HG02970 (cell line): ENCODE results near the gene FOXS1.
"Not testable (repeated sequence)": the region's sequence is repeated elsewhere in the genome, so short reads cannot be mapped to it uniquely, and the experiment has no call there.

Experiments
- ATAC-seq: cut with Tn5 transposase; IDR thresholded peaks from one replicate; pipeline ENCODE4 v1.9.1; 2021; ENCODE audit warnings: mild to moderate bottlenecking, moderate library complexity, moderate number of reproducible peaks; ENCODE audit not compliant: unreplicated experiment, low FRiP score

Gene FOXS1

DNA sequence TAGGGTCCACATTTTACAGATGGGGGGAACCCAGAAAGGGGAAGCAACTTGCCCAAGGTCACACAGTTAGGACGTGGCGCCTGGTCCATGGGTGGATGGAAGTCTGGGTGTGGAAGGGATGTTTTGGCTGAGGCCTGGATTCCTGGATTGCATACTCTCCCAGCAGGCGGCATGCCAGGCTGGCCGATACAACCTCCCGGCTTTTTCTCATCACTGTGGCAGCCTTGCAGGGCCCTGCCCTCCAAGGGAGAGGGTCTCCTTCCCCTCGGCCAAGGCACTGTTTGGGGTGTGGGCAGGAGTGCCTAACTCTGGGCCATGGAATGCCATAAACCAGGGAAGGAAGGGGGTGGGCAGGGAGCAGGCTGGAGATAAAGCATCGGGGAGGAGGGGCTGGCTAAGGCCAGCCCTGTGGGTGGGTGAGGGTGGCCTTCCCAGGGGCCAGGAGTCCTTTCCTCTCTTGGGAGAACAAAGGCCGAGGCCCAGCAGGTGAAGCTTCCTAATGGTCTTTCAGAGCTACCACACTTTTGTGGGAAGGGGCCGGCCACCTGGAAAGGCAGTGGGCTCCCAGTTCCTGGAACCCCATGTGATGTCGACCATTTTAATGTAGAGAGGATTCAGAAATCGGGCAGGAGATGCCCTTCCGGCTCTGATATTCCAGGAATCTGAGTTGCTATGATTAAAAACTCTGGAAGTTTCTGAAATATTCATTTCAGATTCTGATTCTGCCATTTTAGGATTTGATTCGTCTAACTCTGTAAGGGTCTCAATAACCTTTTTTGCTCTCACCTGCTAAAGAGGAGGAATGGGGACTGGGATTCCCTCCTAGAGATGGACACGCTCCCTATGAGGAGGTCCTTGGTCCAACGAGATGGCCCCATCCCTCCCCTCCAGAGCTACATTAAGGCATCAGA lies 4.2 kb downstream of the FOXS1 start:
- ATAC-seq, result no peak

GRCh38 chr20:31839782-31840487 lies 5.5 kb downstream of the FOXS1 start:
- ATAC-seq, result no peak

GRCh38 chr20:31838646-31839292 lies 6.6 kb downstream of the FOXS1 start:
- ATAC-seq, result no peak

DNA sequence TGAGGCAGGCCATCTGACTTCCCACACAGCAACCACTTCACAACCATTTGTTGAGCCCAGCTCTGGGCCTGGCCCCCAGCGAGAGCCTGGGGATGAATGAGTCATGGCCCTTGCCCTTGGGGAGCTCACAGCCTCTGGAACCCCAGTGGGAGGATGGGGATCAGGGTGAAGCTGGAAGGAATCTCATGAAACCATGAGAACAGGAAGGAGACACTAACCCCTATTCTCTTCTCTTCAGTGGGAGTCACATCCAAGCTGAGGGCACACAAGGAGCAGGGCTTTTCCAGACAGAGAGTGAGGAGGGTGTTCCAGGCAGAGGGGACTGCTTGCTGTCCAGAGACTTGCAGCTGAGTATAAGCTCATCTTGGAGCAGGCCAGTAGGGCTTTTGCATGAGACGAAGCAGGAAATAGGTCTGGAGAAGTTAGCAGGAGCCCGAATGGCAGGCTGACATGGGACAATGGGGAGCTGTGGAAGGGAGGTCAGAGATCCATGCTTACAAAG lies 7.5 kb downstream of the FOXS1 start:
- no peak for ATAC-seq

DNA sequence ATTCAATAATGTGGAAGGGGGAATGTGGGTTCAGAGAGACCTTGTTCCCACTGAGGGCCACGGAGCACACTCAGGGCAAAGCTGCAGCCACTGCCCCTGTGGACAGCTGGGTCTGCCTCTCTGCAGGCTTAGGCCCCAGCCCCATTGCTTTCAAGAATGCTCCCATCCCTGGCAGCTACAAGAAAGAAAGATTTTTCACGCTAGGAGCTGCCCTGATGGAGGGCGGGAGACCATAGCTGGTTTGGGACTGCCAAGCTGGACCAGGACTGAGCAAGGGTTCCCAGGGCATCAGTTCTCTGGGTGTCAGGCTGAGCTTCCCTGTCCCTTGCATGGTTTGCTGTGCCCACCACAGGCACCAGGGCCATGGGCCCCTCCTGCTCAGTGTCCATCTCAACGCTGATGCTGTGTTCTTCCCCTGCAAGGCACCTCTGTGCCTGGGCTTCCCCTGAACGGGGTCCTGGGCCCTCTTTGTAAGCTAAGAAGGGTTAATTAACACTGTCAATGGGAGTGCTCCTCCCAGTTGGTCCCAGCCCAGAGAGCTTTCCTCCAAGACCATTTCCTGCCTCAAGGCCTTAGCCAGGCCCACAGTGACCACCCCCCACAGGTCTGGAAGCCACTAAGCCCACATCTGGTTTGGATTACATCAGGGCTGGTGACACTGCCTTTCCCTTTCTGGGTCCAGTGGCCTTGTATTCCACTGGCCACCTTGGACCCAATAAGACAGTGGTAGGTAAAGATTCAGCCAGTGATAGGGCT lies 8.4 kb downstream of the FOXS1 start:
- no peak for ATAC-seq

GRCh38 chr20:31835977-31836852 lies 9.2 kb downstream of the FOXS1 start:
- ATAC-seq, result no peak

- no peak for ATAC-seq
Measured at GRCh38 chr20:31835554-31835953, 9.8 kb downstream of the FOXS1 start.

GRCh38 chr20:31833931-31834521 lies 11.4 kb downstream of the FOXS1 start:
- no peak for ATAC-seq

- no peak for ATAC-seq
Measured at GRCh38 chr20:31833130-31833930, 12.1 kb downstream of the FOXS1 start.

DNA sequence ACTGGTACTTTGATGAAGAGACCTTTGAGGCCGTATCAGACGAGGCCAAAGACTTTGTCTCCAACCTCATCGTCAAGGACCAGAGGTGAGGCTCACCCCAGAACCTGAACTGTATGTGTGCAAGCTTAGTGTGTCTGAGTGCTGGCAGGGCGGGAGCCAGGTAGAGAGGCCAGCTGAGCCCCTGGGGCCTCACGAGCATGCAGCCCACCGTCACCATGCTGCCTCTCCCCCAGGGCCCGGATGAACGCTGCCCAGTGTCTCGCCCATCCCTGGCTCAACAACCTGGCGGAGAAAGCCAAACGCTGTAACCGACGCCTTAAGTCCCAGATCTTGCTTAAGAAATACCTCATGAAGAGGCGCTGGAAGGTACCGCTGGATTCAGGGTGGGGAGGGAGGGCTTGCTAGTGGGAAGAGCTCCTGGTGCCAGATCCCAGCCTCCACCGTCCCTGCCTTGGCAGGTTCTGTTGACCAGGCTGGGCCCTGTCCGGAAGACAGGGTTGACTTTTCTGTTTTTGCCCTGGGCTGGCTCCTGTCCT lies 13.6 kb downstream of the FOXS1 start:
- no peak for ATAC-seq

DNA sequence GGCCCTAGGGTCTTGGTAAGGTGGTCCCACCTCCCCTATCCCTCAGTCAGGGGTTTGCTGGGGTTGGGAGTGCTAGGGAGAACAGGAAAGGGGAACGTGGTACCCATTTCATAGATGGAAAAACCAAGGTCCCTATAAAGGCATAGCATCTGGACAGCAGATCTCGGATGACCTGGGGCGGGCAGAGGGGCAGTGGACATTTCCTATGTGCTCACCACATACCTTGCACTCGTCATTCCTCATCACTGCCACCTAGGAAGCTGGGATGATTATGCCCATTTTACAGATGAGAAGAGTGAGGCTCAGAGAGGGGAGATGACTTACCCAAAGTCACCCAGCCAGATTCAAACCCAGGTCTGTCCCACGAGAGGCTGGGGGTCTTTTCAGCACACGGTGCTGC lies 14.2 kb downstream of the FOXS1 start:
- ATAC-seq, result no peak

DNA sequence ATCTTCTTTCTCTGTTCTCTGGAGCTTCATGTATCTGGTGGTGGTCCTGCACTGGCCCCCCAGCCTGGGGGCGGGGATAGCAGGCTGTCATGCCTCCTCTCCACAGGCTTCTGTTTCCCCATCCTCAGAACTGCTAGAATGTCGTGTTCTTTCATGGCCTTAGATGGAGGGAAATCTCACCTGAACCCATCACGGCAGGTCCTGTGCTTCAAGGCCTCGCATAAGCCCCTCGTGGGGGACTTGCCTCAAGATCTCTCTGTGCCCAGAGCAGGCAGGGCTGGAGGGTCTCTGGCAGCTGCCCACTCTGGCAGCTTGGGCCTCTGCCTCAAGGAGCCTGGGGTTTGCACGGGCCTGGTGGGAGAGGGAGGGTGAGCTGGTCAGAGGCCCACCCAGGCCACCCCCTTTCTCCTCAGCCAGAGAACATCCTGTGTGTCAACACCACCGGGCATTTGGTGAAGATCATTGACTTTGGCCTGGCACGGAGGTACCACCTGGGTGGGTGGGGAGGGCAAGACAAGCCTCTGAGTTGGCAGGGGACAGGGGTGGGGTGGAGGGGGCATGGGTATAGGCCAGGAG lies 14.9 kb downstream of the FOXS1 start:
- no peak for ATAC-seq

GRCh38 chr20:31829731-31830130 lies 15.7 kb downstream of the FOXS1 start:
- ATAC-seq, result no peak

- ATAC-seq, result not testable (repeated sequence)
Measured at GRCh38 chr20:31828016-31828415, 17.4 kb downstream of the FOXS1 start.

GRCh38 chr20:31827059-31827458 lies 18.3 kb downstream of the FOXS1 start:
- no peak for ATAC-seq

DNA sequence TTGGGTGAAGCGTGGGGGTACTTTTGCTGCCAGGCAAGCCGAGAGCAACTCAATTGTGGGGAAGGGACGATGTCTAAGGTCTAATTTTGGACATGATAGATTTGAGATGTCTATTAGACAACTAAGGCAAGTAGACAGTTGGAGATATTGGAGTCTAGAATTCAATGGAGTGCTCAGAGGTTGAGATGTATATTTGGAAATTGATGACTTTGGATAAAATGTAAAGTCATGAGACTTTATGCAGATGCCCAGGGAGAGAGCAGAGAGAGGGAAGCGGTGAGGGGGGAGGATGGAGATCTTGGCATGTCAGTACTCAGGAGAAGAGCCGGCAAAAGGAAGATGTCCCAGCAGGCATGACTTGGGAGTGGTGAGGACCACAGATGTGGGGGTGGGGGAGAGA lies 19.3 kb downstream of the FOXS1 start:
- ATAC-seq, result no peak

- no peak for ATAC-seq
Measured at GRCh38 chr20:31824554-31825313, 20.7 kb downstream of the FOXS1 start.
